GM06990 (cell line): ENCODE measurements around the gene CSF2RB.
A peak's percentile ranks its signal among the peaks of the same experiment; 100 is the strongest.

Source experiments
- DNase-seq: peaks from one replicate; pipeline ENCODE4 v3.0.0-alpha.2; 2011; ENCODE audit not compliant: insufficient read length; ENCODE audit errors: extremely low read depth
- H3K27me3 ChIP-seq: replicated peaks from 2 replicates; pipeline ENCODE4 v1.6.0; 2011; ENCODE audit warnings: low read length; ENCODE audit not compliant: control insufficient read depth, insufficient read depth
- H3K36me3 ChIP-seq: 2 replicates; pipeline ENCODE4 v1.5.1; 2011; ENCODE audit warnings: low read length; ENCODE audit not compliant: control insufficient read depth, insufficient read depth
- H3K4me3 ChIP-seq: replicated peaks from 2 replicates; pipeline ENCODE4 v1.5.1; 2011; ENCODE audit warnings: low read depth, mild to moderate bottlenecking, control low read depth, low read length
- CTCF ChIP-seq: IDR thresholded peaks from 2 replicates; pipeline ENCODE4 v1.5.1; 2011; ENCODE audit warnings: low read length, control low read depth, mild to moderate bottlenecking, inconsistent platforms; ENCODE audit not compliant: insufficient read depth, poor library complexity, severe bottlenecking

CSF2RB gene

GRCh38 chr22:36913427-36914389, at the start of gene CSF2RB:
Gene CSF2RB, plus strand, starts transcription at chr22:36913628. Its CDS starts 8,580 bp downstream, at chr22:36922208.
- DNase-seq, result peak; percentile 49

GRCh38 chr22:36863979-36864378, 49.4 kb upstream of the CSF2RB start:
- Histone ChIP-seq H3K36me3 (peaks cover 24% of the 10 kb centered on the region), H3K27me3 (no peaks in the 10 kb centered on the region), H3K4me3 (no peak overlapping the region)
- no peak for TF ChIP-seq CTCF
- no peak for DNase-seq

More at GRCh38 chr22:36913427-36914389, at the start of gene CSF2RB:
- Histone ChIP-seq H3K36me3 (no peaks in the 10 kb centered on the region), H3K27me3 (no peaks in the 10 kb centered on the region), H3K4me3 (peak within 1 kb of the TSS; percentile 68)
- no peak for TF ChIP-seq CTCF

- H3K36me3 ChIP-seq, result peaks cover 27% of the 10 kb centered on the region
- H3K27me3 ChIP-seq, result no peaks in the 10 kb centered on the region
- DNase-seq, result no peak
- no peak for TF ChIP-seq CTCF
- no peak overlapping the region for H3K4me3 ChIP-seq
Measured at GRCh38 chr22:36864454-36865215, 48.8 kb upstream of the CSF2RB start.

- no peak for TF ChIP-seq CTCF
- Histone ChIP-seq H3K4me3 (no peak overlapping the region), H3K27me3 (no peaks in the 10 kb centered on the region), H3K36me3 (peaks cover 27% of the 10 kb centered on the region)
- no peak for DNase-seq
Measured at GRCh38 chr22:36865346-36865745, 48.1 kb upstream of the CSF2RB start.

- H3K27me3 ChIP-seq, result no peaks in the 10 kb centered on the region
- no peak for DNase-seq
- TF ChIP-seq CTCF, result no peak
- no peak overlapping the region for H3K4me3 ChIP-seq
- H3K36me3 ChIP-seq, result peaks cover 40% of the 10 kb centered on the region
Measured at GRCh38 chr22:36867695-36868094, 45.7 kb upstream of the CSF2RB start.
